Right ventricle myocardium superior (tissue), 1 donor: ENCODE data around the gene ACKR4. TPM values are rescaled to one million over a fixed set of nuclear protein-coding genes. Genes with fewer than 3 reads are reported as not detected.
"Not testable (repeated sequence)": the region's sequence is repeated elsewhere in the genome, so short reads cannot be mapped to it uniquely, and the experiment has no call there.

Source experiments
- ATAC-seq: fragments of 200-7000 bp; cut with Tn5 transposase; one replicate; pipeline ENCODE4 v1.9.1; 2020; ENCODE audit warnings: mild to moderate bottlenecking; ENCODE audit not compliant: poor library complexity
- DNase-seq: peaks from one replicate; pipeline ENCODE4 v3.0.0-alpha.2; 2020
- intact Hi-C: fragments of 100-400 bp; cut with DNase I; formaldehyde crosslinking; loops from one replicate; pipeline ENCODE4 v1.11.2; 2022
- total RNA-seq: library from RNA; stranded (reverse); fragmentation: NEBNext Ultra II Directional; extraction: Animal tissue kit (Norgen Biotek cat#: 25700); gene quantifications from one replicate; pipeline ENCODE4 v1.2.1, GENCODE V29; 2021
- donor health status: DM: no; HTN: yes; CAD: no; lungs with severe emphysema.

The ACKR4 gene
- total RNA-seq, 1 donor from 2014 or later, result 2.9 TPM

DNA sequence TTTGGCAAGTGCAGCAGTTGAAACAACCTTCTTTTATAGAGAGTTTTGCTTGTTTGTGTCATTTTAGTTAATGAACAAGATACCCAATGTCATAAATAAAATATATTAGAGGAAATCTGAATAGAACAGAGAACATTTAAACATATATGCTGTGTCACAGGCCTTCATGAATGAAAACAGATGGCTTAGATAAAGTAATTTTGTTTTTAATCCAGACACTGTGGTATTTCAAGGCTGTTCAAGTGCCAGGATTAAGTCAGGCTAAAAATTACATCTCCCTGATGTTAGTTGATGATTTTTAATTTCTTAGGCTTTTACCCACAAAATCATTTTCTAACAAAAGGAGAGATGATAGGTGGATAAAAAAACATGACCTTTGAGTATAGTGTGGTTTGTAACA, 4.9 kb upstream of the ACKR4 start:
- no peak for DNase-seq
- intact Hi-C loops, result no loop called here
- ATAC-seq, result no peak

DNA sequence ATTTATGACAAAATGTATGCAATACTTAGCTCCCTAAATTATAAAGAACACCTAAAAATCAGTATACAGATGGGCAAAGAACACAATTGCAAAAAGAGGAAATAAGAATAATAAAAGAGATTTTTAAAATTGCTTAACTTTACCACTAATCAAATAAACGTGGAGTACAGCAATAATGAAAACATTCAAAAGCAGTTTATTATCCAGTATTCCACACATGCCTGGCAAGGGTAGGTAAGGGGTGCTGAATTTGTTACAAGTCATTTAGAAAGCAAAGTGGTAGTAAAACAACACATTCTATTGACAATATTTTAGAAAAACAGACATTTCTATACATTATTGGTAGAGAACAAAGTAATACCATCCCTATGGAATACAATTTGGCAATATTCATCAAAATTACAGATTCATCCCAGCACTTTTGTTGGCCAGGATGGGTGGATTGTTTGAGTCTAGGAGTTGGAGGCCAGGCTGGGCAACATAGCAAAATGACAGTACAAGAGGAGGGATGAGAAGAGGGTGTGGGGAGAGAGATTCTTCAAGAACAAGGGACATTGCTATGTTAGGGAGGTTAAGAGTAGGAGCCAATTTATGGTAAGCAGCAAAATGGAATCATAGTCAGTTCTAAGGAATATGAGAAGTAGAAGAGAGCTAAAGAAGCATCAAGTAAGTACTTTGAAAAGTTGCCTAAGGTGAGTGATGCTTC, 3.7 kb upstream of the ACKR4 start:
- intact Hi-C loops, result no loop called here
- ATAC-seq, result no peak
- DNase-seq, result no peak

GRCh38 chr3:132593947-132594323, 3.1 kb upstream of the ACKR4 start:
- intact Hi-C loops, result no loop called here
- no peak for DNase-seq
- ATAC-seq, result no peak

DNA sequence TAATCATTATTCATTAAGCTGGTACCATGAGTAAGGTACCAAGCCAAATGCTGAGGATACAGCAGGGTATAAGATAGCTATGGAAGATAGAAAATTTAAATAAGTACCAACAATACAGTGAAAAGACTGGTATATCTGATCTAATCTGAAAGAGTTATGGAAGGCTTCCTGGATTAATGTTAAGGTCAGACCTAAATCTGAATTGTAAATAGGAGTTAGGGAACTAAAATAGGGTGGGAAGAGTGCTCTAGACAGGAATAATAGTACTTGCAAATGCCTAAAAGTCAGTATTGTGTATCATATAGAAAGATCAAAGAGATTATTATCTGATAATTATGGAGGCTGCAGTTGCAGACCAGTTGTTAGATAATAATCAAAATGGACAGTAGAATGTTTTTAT, 2.6 kb upstream of the ACKR4 start:
- DNase-seq (no peak), ATAC-seq (no peak)
- intact Hi-C loops, result no loop called here

GRCh38 chr3:132595014-132595413, 2.1 kb upstream of the ACKR4 start:
- ATAC-seq (no peak), DNase-seq (no peak)
- intact Hi-C loops, result no loop called here

DNA sequence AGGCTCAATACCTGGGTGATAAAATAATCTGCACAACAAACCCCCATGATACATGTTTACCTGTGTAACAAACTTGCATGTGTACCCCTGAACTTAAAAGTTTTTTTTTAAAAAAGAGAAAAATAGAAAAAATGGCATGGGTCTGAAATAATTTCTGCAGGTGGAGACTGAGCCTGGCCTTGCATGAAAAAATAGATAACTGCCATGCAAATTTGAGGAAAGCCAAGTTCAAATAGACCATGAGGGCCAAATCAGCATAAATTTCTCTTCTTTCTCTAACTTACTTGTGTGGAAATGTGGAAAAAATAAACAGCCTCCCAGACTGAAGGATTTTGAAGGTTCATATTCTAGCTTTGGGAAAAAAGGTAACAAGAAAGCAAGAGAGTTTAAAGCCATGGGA, 744 bp upstream of the ACKR4 start:
- ATAC-seq (no peak), DNase-seq (no peak)
- intact Hi-C loops, result no loop called here

- ATAC-seq, result no peak
- intact Hi-C loops, result no loop called here
- DNase-seq, result no peak
Observed at GRCh38 chr3:132597660-132598059, 590 bp downstream of the ACKR4 start.

DNA sequence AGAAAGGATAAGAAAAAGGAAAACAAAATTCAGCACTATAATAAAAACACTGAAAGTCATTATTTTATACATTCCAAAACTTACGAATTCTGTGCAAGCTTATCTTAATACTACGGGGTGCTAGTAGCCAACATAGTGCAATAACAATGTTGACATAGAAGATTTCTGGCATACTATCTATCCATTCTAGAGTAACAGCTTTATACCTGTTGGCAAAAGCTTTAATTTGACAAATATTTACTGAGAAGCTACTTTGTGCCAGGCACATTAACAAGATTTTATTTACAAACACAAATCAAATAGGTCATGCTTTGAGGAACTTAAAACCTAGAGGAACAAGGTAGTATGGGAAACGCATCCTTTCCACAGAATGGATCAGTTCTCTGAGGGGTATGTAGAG, 1.1 kb downstream of the ACKR4 start:
- intact Hi-C loops, result no loop called here
- DNase-seq (no peak), ATAC-seq (no peak)

GRCh38 chr3:132600614-132601013, 3.5 kb downstream of the ACKR4 start:
- DNase-seq, ATAC-seq, intact Hi-C loops: not testable (repeated sequence)

GRCh38 chr3:132605374-132605792, 8.3 kb downstream of the ACKR4 start:
- ATAC-seq (peak; percentile 38), DNase-seq (no peak)
- intact Hi-C loops, result no loop called here

DNA sequence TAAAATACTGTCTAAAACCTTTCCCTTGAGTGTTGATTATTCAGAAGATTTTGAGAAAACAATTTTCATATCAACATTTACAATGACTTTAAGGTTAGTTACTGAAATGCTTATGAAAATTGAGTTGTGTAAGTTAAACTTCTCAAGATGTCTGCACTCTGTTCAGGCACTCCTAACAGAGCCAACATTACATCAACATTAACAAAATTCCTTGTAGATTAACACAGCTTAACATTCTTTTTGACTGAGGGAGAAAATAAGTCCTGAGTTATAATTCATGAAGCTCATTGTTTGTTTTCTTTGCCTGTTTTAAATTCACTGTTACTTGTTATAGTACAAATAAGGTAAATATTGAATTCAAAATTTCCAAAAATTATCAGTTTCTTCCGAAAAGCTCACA, 9.0 kb downstream of the ACKR4 start:
- intact Hi-C loops, result no loop called here
- DNase-seq (no peak), ATAC-seq (peak; percentile 58)

- intact Hi-C loops, DNase-seq: not testable (repeated sequence)
- peak; percentile 27 for ATAC-seq
Observed at GRCh38 chr3:132606620-132607019, 9.6 kb downstream of the ACKR4 start.

DNA sequence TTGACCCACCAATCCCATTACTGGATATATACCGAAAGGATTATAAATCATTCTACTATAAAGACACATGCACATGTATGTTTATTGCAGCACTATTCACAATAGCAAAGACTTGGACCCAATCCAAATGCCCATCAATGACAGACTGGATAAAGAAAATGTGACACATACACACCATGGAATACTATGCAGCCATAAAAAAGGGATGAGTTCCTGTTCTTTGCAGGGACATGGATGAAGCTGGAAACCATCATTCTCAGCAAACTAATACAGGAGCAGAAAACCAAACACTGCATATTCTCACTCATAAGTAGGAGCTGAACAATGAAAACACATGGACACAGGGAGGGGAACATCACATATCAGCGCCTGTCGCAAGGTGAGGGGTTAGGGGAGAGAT, 18.2 kb downstream of the ACKR4 start:
- intact Hi-C loops, ATAC-seq, DNase-seq: not testable (repeated sequence)

DNA sequence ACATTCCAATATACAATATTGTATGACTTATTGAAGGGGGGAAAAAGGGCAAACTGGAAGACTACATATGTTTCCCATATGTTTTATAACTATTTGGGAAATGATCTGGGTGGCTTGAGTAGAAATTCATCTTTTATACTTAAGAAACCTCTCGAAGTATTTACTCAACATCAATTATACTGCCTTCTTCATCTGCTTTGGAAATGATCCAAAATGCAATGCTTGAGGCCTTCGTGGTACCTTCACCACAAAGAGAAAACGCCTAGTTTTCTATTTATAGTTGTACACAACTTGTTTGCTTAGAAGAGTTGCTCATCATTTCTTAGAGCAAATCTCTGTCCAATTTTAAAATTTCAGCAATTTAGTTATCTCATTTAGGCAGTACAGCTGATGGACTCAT, 18.8 kb downstream of the ACKR4 start:
- ATAC-seq, result no peak
- intact Hi-C loops, result no loop called here

GRCh38 chr3:132616780-132617179, 19.7 kb downstream of the ACKR4 start:
- no peak for ATAC-seq
- no peak for DNase-seq
- intact Hi-C loops, result no loop called here

More for the DNA sequence above, 18.8 kb downstream of the ACKR4 start:
- DNase-seq, result no peak

- intact Hi-C loops, result no loop called here
- no peak for DNase-seq
- ATAC-seq, result no peak
Observed at GRCh38 chr3:132622148-132622547, 25.1 kb downstream of the ACKR4 start.

- intact Hi-C loops, result no loop called here
- no peak for ATAC-seq
- DNase-seq, result no peak
Observed at GRCh38 chr3:132622761-132623160, 25.7 kb downstream of the ACKR4 start.

GRCh38 chr3:132623646-132624045, 26.6 kb downstream of the ACKR4 start:
- ATAC-seq (no peak), DNase-seq (no peak)
- intact Hi-C loops, result no loop called here

DNA sequence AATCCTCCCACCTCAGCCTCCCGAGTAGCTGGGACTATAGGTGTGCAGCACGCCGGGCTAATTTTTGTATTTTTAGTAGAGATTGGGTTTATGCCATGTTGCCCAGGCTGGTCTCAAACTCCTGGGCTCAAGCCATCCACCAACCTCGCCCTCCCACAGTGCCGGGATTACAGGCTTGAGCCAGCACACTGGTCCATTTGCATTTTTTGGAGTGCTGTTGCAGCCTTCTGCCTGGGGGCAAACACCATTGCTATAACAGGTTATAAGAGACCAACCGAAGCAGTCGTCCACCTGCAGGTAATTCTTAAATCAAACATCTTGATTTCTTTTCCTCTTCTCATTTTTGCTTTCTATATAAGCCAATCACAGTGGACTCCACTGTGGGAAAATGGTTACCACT, 27.7 kb downstream of the ACKR4 start:
- ATAC-seq, result no peak
- intact Hi-C loops, result no loop called here
- no peak for DNase-seq

- intact Hi-C loops, result no loop called here
- ATAC-seq (no peak), DNase-seq (no peak)
Observed at GRCh38 chr3:132625613-132626012, 28.5 kb downstream of the ACKR4 start.

DNA sequence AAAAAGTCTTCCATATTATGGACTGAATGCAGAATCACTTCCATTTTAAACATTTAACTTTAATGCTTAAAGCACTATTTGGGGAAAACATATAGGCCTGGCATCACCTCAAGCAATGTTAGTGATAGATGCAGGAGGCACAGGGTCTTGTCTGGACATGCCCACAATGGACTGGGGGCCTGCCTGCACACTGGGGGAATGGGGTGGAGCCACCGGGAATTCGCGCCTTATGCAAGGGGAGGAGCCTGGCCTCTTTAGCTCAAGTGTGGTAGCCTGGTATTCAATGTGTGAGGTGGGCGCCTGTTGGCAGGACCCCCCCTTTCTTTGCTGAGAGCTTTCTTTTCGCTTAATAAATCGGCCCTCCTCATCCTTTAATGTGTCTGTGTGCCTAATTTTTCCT, 29.9 kb downstream of the ACKR4 start:
- no peak for ATAC-seq
- intact Hi-C loops, result no loop called here
- DNase-seq, result no peak
